Measurements from ENCODE around the gene CDH4.
"Not testable (repeated sequence)": the region's sequence is repeated elsewhere in the genome, so short reads cannot be mapped to it uniquely, and the experiment has no call there.

Gene CDH4

GRCh38 chr20:61979701-61980635 lies 727.9 kb downstream of the CDH4 start:
- no peak overlapping the region for H3K4me3 ChIP-seq (ENCODE audit: low read depth, low read length)
- TF ChIP-seq CTCF (IDR thresholded peaks at IDR 0.05; ENCODE audit: low read depth, low read length) = no peak

GRCh38 chr20:61980647-61981583 lies 728.9 kb downstream of the CDH4 start:
- TF ChIP-seq CTCF (IDR thresholded peaks at IDR 0.05; ENCODE audit: low read depth, low read length) = peak; percentile 33; the same call in 1 of the 2 replicates
- no peak overlapping the region for H3K4me3 ChIP-seq (ENCODE audit: low read depth, low read length)

GRCh38 chr20:61981691-61982090 lies 729.6 kb downstream of the CDH4 start:
- not testable (repeated sequence) for H3K4me3 ChIP-seq (ENCODE audit: low read depth, low read length)

- no peak overlapping the region for H3K4me3 ChIP-seq (ENCODE audit: low read depth, low read length)
- TF ChIP-seq CTCF (IDR thresholded peaks at IDR 0.05; ENCODE audit: low read depth, low read length) = no peak
These were observed 730.3 kb downstream of the CDH4 start for GRCh38 chr20:61982191-61982950.

- TF ChIP-seq CTCF (IDR thresholded peaks at IDR 0.05; ENCODE audit: low read depth, low read length) = no peak
- no peak overlapping the region for H3K4me3 ChIP-seq (ENCODE audit: low read depth, low read length)
These were observed 730.9 kb downstream of the CDH4 start for GRCh38 chr20:61982951-61983315.

- no peak for TF ChIP-seq CTCF (IDR thresholded peaks at IDR 0.05; ENCODE audit: low read depth, low read length)
These were observed 731.9 kb downstream of the CDH4 start for GRCh38 chr20:61983965-61984364.

GRCh38 chr20:61984431-61984830 lies 732.4 kb downstream of the CDH4 start:
- not testable (repeated sequence) for H3K4me3 ChIP-seq (ENCODE audit: low read depth, low read length)

More at GRCh38 chr20:61983965-61984364, 731.9 kb downstream of the CDH4 start:
- H3K4me3 ChIP-seq (ENCODE audit: low read depth, low read length) = no peak overlapping the region
